Measurements from ENCODE around the gene ANKMY1. TPM values are rescaled to one million over a fixed set of nuclear protein-coding genes. Genes with fewer than 3 reads are reported as not detected.

Gene ANKMY1
- total and polyA plus RNA-seq, 2 donors (not counting 1 experiment from before 2014, with no cell fraction given), result 51.7 to 72.1 TPM

DNA sequence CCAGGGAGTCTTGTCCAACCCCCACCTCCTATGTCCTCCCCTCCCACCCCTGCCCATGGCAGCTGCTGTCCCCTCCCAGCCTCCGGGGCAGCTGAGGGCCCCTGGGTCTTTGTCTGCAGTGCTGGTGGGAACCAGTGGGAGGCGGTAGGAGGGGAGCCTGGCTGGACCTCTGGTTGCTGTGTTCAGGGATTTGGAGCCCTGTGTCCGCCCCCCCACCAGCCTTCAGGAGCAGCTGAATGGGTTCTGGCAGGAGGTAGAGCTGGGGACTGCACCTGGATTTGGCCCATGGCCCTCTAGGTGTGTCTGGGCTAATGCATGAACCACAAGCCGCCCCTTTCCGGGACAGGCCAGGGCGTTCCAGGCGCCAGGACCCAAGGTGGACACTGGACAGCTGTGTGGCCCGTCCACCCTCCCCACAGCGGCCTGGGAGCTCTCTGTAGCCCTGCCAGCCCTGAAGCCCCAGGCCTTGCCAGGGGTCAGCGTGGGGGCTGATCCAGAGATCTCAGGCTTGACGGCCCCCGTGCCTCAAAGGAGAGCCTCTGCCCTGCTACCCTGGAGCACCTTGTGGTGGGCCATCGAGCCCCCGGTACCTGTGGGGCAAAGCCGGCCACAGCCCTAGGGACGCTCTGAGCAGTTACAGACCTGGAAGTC, 96.9 kb downstream of the ANKMY1 start:
- no peak overlapping the region for H3K4me2 ChIP-seq (replicated peaks; ENCODE audit: low read depth, low read length, poor library complexity, severe bottlenecking)
- H3K9me3 ChIP-seq (ENCODE audit: control extremely low read depth in 1 of 3, control insufficient read depth in 2 of 3, insufficient read depth in 1 of 3, low read length in 2 of 3), result peaks cover 0 to 3% (median 0%) of the 10 kb centered on the region in 3 donors
- Mint-ChIP-seq H3K9me3 (ENCODE audit: insufficient read depth) (no peaks in the 10 kb centered on the region), H3K27ac (no peak overlapping the region), H3K4me1 (no peaks in the 10 kb centered on the region), H3K4me3 (no peak overlapping the region), H3K27me3 (no peaks in the 10 kb centered on the region)
- H4K20me1 ChIP-seq (ENCODE audit: control insufficient read depth, insufficient read depth, low read length, poor library complexity, severe bottlenecking), result no peaks in the 10 kb centered on the region
- no peak overlapping the region for H3K4me3 ChIP-seq (ENCODE audit: control extremely low read depth in 1 of 5, extremely low read depth in 1 of 5, insufficient read depth in 1 of 5, low read depth in 2 of 5, low read length in 4 of 5)
- POLR2A ChIA-PET, result no interaction called here
- DNase-seq, result no peak
- WGBS (ENCODE audit: insufficient coverage), result 93% methylated on average over 15 of the region's 16 CpGs
- H3K27ac ChIP-seq (ENCODE audit: low read length in 2 of 2), result no peak overlapping the region
- TF ChIP-seq, protein P1, sequence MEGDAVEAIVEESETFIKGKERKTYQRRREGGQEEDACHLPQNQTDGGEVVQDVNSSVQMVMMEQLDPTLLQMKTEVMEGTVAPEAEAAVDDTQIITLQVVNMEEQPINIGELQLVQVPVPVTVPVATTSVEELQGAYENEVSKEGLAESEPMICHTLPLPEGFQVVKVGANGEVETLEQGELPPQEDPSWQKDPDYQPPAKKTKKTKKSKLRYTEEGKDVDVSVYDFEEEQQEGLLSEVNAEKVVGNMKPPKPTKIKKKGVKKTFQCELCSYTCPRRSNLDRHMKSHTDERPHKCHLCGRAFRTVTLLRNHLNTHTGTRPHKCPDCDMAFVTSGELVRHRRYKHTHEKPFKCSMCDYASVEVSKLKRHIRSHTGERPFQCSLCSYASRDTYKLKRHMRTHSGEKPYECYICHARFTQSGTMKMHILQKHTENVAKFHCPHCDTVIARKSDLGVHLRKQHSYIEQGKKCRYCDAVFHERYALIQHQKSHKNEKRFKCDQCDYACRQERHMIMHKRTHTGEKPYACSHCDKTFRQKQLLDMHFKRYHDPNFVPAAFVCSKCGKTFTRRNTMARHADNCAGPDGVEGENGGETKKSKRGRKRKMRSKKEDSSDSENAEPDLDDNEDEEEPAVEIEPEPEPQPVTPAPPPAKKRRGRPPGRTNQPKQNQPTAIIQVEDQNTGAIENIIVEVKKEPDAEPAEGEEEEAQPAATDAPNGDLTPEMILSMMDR (IDR thresholded peaks at IDR 0.05), result no peak
- no peak for TF ChIP-seq EZH2 (IDR thresholded peaks at IDR 0.05; ENCODE audit: borderline replicate concordance, insufficient read depth, low read depth, low read length, poor library complexity, severe bottlenecking)
- no peaks in the 10 kb centered on the region for H3K36me3 ChIP-seq (replicated peaks in 1 of 2; ENCODE audit: control extremely low read depth in 1 of 2, control insufficient read depth in 1 of 2, extremely low read depth in 1 of 2, insufficient read depth in 2 of 2, low read length in 1 of 2)
- no peak overlapping the region for H2AFZ ChIP-seq (ENCODE audit: insufficient read depth, low read depth, low read length, poor library complexity, severe bottlenecking)
- CTCF ChIA-PET, result no interaction called here
- no peaks in the 10 kb centered on the region for H3K4me1 ChIP-seq (ENCODE audit: control insufficient read depth in 2 of 2, insufficient read depth in 2 of 2, low read length in 2 of 2)
- no peak for ATAC-seq (ENCODE audit: low read depth)
- H3K79me2 ChIP-seq (ENCODE audit: control insufficient read depth, insufficient read depth, low read length), result no peaks in the 10 kb centered on the region
- H3K9ac ChIP-seq (ENCODE audit: low read length), result no peak overlapping the region
- peaks cover 0 to 20% (median 5%) of the 10 kb centered on the region in 4 experiments for H3K27me3 ChIP-seq (replicated peaks in 1 of 4; ENCODE audit: control extremely low read depth in 1 of 4, control insufficient read depth in 3 of 4, insufficient read depth in 4 of 4, low read length in 3 of 4)
- intact Hi-C loops (cut with micrococcal nuclease), result no loop called here

DNA sequence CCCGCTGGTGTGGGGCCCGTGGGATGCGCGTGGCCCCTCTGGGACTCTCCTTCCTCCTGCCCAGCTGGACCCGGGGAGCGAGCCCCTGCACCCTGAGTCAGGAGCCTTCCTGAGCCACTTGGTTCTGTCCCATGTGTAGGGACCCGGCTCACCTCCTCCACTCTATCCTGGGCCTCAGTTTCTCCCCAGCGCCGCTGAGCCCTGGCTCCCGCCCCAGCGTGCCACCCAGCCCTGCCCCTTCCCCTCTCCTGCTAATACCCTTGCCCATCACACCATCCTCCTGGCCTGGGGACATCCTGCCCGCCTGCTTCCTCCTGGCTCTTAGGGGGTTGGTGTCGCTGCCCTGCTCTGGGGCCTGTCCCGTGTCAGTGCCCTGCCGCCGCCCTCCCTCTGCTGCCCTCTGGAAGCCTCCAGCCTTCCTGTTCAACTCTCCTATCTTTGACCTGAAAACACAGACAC, 97.5 kb downstream of the ANKMY1 start:
- H2AFZ ChIP-seq (ENCODE audit: insufficient read depth, low read depth, low read length, poor library complexity, severe bottlenecking), result no peak overlapping the region
- H4K20me1 ChIP-seq (ENCODE audit: control insufficient read depth, insufficient read depth, low read length, poor library complexity, severe bottlenecking), result no peaks in the 10 kb centered on the region
- H3K27me3 Mint-ChIP-seq, result no peaks in the 10 kb centered on the region
- H3K4me1 ChIP-seq (ENCODE audit: control insufficient read depth in 2 of 2, insufficient read depth in 2 of 2, low read length in 2 of 2), result peaks cover 3 to 4% of the 10 kb centered on the region in 2 donors
- peaks cover 0 to 3% (median 0%) of the 10 kb centered on the region in 3 donors for H3K9me3 ChIP-seq (ENCODE audit: control extremely low read depth in 1 of 3, control insufficient read depth in 2 of 3, insufficient read depth in 1 of 3, low read length in 2 of 3)
- DNase-seq (no peak), ATAC-seq (ENCODE audit: low read depth) (no peak)
- H3K79me2 ChIP-seq (ENCODE audit: control insufficient read depth, insufficient read depth, low read length), result no peaks in the 10 kb centered on the region
- TF ChIP-seq EZH2 (IDR thresholded peaks at IDR 0.05; ENCODE audit: borderline replicate concordance, insufficient read depth, low read depth, low read length, poor library complexity, severe bottlenecking), result no peak
- TF ChIP-seq, protein P1 (IDR thresholded peaks at IDR 0.05), result no peak
- H3K4me3 Mint-ChIP-seq, result no peak overlapping the region
- CTCF ChIA-PET, result no interaction called here
- WGBS (ENCODE audit: insufficient coverage), result 90% methylated on average over 16 of the region's 16 CpGs
- no peaks in the 10 kb centered on the region for H3K9me3 Mint-ChIP-seq (ENCODE audit: insufficient read depth)
- POLR2A ChIA-PET, result no interaction called here
- intact Hi-C loops (cut with micrococcal nuclease), result no loop called here
- peaks cover 0 to 24% (median 7%) of the 10 kb centered on the region in 4 experiments for H3K27me3 ChIP-seq (replicated peaks in 1 of 4; ENCODE audit: control extremely low read depth in 1 of 4, control insufficient read depth in 3 of 4, insufficient read depth in 4 of 4, low read length in 3 of 4)
- H3K36me3 ChIP-seq (replicated peaks in 1 of 2; ENCODE audit: control extremely low read depth in 1 of 2, control insufficient read depth in 1 of 2, extremely low read depth in 1 of 2, insufficient read depth in 2 of 2, low read length in 1 of 2), result no peaks in the 10 kb centered on the region
- no peak overlapping the region for H3K4me3 ChIP-seq (ENCODE audit: control extremely low read depth in 1 of 5, extremely low read depth in 1 of 5, insufficient read depth in 1 of 5, low read depth in 2 of 5, low read length in 4 of 5)
- no peak overlapping the region for H3K27ac Mint-ChIP-seq
- H3K4me2 ChIP-seq (replicated peaks; ENCODE audit: low read depth, low read length, poor library complexity, severe bottlenecking), result no peak overlapping the region
- H3K4me1 Mint-ChIP-seq, result no peaks in the 10 kb centered on the region
- no peak overlapping the region for H3K9ac ChIP-seq (ENCODE audit: low read length)
- no peak overlapping the region for H3K27ac ChIP-seq (ENCODE audit: low read length in 2 of 2)
